Stimulated activated CD8-positive, alpha-beta memory T cell treated with anti-CD3 and anti-CD28 coated beads, Interleukin-4, amount 100 ng/mL, for 4 hours (primary cell): ENCODE results near the gene SP100.
"Not testable (repeated sequence)": the region's sequence is repeated elsewhere in the genome, so short reads cannot be mapped to it uniquely, and the experiment has no call there.

Experiments used
- DNase-seq, 2 donors: peaks; one replicate each; pipeline ENCODE4 v3.0.0-alpha.2; 2020; ENCODE audit warnings: low read depth in 2 of 2, low spot score in 1 of 2

SP100 gene

DNA sequence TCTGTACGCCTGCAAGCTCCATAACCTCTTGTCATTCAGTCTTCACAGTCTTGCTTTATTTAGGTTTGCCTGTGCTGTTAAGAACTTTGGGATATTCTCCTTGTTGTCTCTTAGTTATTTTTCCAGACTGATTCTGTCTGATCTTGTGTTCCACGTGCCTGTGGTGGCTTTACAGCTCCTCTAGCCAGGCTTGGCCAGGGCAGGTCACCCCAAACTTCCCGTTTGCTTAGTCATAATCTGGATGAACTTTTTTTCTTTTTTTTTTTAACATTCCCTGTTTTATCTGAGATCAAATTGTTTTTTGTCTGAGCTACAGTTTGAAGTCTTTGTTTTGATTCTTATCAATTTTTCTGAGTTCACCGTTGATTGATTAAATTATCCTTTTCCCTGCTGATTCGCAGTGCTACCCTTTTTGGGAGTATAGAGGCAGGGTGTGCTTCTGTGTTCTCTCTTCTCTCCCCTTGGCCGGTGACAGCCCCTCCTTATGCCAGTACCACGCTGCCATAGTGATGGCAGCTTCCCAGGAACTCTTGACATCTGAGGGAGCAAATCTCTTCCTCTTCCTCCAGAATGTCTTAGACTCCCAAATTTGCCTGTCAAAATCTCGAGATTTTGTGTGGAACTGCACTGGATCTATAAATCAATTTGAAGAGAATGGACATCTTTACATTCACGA is 2.5 kb downstream of the SP100 start:
- no peak for DNase-seq

DNA sequence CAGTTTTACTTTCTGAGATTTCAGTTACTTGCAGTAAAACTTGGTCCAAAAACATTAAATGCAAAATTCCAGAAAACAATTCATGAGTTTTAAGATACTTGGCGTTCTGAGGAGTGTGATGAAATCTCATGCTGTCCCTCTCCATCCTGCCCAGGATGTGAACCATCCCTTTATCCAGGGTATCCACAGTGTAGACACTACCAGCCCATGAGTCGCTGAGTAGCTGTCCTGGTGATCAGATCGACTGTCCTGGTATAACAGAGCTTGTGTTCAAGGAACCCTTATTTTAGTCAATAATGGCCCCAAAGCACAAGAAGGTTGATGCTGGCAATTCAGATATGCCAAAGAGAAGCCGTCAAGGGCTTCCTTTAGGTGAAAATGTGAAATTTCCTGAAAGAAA is 3.2 kb downstream of the SP100 start:
- DNase-seq, result no peak

DNA sequence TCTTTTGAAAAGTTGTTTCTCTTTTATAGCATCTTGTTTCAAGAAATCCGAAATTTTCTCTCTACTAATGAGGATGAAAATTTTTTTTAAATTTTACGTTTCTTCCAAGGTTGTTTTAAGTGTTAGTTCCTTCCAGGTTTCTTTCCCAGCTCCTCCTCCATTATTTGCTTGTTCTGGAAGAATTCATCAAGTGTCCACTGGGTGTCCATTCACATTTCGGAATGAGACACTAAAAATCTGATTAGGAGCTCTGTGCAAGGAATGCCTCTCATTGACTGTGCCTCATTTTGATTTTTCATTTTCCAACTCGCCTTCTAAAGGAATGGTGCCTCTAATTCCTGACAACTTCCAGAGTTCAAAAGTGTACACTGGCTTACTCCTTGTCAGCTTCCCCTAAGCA is 6.1 kb downstream of the SP100 start:
- no peak for DNase-seq

DNA sequence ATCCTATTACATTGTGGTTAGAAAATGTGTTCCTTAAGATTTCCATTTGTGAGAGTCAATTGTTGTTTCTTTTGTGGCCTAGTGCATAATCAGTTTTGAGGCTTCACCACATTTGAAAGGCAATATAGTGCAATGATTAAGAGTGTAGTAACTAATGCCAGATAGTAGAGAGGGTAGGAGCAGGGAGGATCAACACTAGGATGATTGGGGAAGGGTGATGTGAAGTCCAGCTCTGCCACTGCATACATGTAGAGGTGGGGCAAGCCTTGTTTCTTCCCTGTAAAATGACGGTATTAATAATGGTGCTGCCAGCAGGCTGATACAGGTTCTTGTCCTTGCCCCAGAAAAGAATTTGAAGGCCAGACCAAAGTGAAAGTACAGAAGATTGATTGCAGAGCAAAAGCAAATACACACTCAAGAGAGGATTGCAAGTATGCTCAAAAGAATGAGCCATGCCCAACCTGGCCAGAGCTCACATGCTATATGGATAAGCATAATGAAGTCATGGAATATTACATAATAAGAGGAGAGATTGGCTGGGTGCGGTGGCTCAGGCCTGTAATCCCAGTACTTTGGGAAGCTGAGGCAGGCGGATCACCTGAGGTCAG is 8.0 kb downstream of the SP100 start:
- DNase-seq, result no peak

DNA sequence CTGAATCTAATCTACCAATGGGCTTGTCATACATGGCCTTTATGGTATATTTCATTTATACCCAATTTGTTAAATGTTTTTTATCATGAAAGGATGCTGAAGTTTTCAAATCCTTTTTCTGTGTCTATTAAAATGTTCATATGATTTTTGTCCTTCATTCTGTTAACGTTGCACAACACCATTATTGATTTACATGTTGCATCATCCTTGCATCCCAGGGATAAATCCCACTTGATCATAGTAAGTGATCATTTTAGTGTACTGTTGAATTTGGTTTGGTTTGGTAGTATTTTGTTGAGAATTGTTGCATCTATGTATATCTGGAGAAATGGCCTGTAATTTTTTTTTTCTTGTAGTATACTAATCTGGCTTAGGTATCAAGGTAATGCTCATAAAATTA is 9.4 kb downstream of the SP100 start:
- DNase-seq, result no peak

DNA sequence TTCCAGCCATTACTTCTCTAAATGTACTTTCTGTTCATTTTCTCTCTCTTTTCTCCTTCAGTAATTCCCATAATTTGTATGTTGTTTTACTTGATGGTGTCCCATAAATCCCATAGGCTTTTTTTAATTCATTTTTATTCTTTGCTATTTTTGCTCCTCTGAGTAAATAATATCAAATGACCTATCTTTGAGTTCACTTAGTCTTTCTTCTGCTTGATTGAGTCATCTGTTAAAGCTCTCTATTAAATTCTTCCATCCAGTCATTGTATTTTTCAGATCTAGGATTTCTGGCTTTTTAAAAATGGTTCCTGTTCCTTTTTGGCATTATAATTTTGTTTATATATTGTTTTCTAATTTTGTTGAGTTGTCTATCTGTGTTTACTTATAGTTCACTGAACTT is 13.5 kb downstream of the SP100 start:
- DNase-seq, result no peak

DNA sequence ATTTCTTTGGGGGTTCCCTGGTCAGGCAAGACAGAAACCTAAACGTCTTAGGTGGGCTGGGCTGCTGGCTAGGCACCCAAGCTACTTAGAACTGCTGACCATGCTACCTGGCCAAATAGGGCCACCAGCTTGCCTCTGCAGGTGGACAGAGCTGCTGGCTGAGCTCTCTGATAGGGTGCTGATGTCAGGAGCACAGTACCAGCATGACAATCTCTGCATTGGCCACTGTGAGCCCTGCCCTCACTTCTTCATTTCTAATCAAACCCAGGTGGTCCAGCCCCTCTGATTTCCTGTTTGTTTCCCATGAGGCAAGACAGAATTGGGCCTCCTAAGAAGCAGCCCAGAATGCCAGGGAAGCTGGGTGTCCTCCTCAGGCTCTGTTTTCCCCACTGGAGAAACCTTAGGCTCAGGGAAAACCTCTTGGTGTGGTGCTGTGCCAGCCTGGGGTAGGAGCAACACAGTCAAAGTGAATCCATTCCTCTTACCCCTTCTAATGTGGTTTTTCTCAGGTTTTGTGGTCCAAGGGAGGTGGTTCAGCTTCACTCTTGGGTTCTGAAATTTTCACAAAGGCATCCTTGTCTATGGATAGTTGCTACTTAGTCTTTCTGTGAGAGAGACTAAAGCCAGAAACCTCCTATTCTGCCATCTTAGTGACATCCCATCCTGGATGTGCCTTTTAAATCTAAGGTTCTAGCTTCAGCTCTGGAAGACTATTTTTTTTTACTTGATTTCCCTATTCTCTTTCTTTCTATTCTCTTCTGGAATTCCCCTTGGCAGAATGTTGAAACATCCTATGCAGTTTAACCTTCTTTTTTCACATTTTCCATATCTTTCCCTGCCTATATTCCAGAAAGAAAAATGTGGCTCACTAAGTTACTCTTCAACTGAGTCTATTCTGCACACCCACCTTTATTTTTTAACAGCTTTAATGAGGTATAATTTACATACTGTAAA is 15.2 kb downstream of the SP100 start:
- no peak for DNase-seq

DNA sequence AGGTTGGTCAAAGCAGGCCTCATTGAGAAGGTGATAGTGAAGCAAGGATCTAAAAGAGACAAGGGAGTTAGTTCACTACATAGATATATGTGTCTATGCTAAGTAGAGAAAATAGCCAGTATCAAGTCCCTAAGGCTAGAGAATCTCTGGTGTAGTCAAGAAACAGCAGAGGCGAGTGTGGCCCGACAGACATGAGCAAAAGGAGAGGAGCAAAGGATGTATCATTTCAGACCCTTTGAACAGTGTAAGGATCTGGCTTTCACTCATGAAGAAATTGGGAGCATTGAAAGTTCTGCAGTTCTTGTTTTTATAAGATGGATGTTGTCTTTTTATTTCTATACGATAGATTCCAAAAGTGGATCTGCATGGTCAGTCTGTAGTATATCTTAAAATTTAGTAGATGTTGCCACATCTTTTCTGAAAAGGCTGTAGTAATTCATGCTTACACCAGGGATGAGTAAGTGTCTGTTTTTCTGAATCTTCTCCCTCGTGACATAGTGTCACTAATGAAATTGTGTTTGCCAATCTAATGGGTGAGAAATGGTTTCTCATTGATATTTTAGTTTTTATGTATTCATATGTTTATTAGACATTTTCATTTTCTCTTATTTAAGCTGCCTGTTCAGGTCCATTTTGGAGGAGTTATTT is 18.8 kb downstream of the SP100 start:
- DNase-seq, result no peak

DNA sequence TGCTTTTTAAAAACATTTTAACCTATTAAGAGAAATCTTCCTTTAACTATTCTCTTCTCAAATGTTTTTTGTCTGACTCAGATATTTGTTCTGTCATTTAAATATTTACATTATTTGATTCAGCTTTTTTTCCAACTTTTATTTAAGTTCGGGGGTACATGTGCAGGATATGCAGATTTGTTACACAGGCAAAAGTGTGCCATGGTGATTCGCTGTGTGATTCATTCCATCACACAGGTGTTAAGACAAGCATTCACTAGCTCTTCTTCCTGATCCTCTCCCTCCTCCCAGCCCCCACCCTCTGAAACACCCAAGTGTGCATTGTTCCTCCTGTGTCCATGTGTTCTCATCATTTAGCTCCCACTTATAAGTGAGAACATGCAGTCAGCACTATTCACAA is 19.4 kb downstream of the SP100 start:
- no peak for DNase-seq

DNA sequence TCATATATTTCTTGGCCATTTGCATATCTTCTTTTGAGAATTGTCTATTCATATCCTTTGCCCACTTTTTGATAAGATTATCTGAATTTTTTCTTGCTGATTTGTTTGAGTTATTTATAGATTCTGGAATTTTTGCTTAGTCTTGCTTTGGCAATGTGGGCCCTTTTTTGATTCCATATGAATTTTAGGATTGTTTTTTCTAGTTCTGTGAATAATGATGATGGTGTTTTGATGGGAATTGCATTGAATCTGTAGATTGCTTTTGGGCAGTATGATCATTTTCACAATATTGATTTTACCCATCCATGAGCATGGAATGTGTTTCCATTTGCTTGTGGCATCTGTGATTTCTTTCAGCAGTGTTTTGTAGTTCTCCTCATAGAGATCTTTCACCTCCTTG is 23.1 kb downstream of the SP100 start:
- DNase-seq, result not testable (repeated sequence)

DNA sequence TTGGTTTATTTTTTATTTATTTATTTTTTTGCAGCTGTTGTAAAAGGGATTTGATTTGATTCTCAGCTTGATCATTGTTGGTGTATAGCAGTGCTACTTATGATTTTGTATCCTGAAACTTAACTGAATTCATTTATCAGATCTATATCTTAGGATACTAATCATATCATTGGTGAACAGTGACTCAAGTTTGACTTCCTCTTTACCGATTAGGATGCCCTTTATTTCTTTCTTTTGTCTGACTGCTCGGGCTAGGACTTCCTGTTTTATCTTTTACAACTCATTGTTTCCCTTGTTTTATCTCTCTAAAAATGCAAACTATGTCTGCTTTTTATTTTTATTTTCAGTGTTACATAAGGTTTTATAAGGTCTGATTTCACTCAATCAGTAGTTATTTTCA is 23.6 kb downstream of the SP100 start:
- DNase-seq, result no peak

DNA sequence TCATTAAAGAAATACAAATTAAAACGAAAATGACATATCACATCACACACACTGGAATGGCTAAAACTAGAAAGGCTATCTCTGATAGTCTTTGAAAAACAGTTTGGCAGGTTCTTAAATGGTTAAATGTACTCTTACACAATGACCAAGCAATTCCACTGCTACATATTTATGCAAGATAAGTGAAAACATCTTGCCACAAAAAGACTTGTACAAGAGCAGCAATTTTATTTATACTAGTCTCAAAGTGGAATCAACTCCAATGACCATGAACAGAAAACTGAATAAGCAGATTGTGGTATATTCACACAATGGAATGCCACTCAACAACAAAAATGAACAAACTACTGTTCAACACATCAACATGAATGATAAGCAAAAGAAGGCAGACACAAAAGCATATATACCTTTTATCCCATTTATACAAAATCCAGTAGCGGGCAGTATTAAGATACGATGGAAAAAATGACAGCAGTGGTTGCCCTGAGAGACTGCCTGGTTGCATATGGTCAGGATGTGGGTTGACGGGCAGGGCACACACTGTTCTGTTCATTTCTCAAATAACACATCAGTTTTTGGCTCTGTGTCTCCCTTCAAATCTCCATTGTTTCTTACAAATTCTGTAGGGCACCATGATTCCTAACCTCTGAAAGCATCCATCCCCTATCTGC is 25.4 kb downstream of the SP100 start:
- peak; percentile 20 to 30 for DNase-seq

DNA sequence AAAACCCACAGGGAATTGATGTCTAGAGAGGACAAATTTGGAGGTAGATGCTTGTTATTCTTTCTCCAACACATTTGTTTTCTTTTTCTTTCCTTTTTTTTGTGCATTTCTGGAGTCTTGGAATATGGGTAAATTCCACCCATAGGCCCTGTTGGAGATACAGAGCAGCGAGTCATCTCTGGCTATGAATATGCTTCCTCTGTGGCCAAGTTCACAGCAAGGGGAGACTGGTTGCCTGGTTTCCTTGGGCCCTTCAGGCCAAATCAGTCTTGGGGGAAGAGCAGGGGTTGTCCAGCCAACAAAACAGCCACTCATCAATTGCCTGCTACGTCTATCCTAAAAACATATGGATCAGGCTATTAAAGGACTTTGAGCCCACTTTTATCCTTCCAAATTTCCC is 27.5 kb downstream of the SP100 start:
- no peak for DNase-seq

DNA sequence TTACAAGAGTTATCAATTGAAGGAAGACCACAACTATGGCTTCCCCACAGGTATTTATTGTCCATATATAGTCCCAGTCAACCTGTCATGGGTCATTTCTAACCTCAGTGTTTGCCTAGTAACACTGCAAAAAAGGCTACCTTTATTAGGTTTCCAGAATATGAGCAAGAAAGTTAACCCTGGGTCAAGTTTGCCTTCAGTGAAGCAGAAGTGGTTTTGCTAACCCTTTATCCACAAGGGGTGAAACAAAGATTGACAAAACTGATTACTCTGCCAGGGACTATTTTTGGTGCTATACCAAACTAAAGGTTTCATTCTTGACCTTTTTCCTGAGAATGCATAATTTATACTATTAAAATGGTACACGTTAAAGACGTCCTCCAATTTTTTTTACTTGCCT is 28.8 kb downstream of the SP100 start:
- DNase-seq, result no peak

DNA sequence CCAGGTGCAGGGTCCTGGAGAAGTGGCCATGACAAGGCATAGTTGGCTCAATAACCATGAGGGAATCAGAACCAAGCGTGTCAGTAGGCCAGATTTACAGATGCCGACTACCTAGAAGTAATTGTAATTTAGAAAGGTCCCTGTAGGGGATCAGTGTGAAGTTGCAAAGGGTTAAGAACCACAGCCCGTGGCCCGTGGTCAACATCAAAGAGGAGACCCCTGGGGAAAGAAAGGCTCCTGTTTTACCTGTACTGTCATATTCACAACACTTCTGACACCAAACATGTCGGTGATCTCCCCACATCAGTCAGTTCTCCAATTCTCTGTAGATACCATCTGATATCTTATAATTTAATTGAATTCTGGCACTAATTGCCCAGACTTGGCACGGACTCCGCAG is 31.0 kb downstream of the SP100 start:
- no peak for DNase-seq

DNA sequence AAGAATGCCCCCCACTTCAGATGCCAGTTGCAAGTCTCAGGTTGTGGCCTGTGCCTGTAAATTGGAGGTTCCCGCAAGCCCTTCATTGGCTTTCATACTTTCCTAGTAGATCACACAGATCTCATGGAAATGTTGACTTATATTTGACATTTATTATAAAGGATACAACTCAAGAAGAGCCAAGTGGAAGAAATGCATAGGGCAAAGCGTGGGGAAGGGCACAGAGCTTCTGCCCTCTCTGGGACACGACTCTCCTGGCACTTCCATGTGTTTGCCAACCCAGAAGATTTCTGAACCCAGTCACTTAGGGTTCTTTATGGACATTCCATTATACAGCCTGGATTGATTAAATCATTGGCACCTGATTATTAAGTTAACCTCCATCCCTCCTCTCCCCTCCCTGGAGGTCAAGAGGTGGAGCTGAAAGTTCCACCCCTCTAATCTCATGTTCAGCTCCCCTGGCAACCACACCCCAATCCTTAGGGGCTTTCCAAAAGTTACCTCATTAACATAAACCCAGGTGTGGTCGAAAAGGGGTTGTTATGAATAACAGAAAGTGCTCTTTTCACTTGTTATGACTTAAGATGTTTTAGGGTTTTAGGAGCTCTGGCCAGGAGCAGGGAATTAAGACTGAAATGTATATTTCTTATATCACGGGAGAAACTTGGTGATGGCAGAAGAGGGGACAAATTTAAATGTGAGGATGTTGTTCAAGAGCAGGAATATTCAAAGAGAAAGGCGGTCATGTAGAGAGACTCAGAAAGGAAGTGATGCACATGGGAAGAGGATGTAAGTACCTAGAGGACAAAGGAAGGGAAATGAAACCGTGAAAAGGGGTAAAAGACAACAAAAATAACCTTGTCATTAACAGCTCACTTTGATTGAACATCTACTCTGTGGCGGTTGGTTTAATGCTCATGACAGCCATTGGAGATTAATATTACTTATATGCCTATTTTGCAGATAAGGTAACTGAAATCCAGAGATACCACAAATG is 31.8 kb downstream of the SP100 start:
- no peak for DNase-seq

DNA sequence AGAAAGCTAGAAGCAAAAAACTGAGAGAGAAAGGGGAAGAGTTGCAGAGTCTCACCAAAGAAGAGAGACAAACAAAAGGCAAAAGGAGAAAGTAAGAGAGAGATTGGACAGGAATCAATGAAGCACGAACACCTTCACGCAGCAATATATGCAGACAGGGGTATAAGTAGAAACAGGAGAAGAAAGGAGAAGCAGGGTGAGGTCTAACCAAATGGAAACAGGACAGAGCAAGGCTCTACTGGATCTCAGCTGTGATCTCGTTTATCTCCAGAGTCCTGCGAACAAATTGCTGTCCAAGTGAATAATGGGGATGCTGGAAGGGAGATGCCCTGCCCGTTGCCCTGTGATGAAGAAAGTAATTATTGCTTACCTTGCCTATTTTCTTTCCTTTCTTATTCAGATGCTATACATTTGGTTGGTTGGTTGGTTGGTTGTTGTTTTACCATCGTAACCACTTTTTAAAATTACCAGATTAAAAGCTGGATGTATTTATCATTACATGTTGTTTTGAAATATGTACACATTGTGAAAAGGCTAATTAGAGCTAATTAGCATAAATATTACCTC is 34.0 kb downstream of the SP100 start:
- no peak for DNase-seq

DNA sequence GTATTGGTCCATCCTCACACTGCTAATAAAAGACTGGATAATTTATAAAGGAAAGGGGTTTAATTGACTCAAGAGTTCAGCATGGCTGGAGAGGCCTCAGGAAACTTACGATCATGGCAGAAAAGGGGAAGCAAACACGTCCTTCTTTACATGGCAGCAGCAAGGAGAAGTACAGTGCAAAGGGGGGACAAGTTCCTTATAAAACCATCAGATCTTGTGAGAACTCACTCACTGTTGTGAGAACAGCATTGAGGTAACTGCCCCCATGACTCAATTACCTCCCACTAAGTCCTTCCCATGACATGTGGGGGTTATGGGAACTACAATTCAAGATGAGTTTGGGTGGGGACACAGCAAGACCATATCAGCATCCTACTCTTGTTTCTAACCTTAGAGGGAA is 37.0 kb downstream of the SP100 start:
- no peak for DNase-seq

DNA sequence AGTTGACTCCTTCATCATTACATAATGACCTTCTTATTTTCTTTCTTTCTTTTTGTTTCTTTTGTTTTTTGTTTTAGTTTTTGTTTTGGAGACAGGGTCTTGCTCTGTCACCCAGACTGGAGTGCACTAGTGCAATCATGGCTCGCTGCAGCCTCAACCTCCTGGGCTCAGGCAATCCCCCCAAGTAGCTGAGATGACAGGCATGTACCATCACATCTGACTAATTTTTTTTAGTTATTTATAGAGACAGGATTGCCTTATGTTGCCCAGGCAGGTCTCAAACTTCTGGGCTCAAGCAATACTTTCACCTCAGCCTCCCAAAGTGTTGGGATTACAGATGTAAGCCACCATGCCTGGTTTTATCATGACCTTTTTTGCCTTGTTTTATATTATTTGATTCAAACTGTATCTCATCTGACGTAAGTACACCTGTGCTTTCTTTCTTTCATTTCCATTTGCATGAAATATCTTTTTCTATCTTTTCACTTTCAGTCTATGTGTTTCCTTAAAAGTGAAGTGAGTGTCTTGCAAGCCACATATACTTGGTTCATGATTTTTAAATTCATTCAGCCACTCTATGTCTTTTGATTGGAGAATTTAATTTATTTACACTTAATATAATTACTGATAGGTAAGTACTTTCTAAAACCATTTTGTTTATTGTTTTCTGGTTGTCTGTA is 39.1 kb downstream of the SP100 start:
- no peak for DNase-seq
